ENCODE results near the gene PHKA1. TPM values are rescaled to one million over a fixed set of nuclear protein-coding genes. Genes with fewer than 3 reads are reported as not detected.
"Not testable (repeated sequence)": the region's sequence is repeated elsewhere in the genome, so short reads cannot be mapped to it uniquely, and the experiment has no call there.

Gene PHKA1
- total RNA-seq, 2 donors from 2014 or later: 7.3 to 10.3 TPM

DNA sequence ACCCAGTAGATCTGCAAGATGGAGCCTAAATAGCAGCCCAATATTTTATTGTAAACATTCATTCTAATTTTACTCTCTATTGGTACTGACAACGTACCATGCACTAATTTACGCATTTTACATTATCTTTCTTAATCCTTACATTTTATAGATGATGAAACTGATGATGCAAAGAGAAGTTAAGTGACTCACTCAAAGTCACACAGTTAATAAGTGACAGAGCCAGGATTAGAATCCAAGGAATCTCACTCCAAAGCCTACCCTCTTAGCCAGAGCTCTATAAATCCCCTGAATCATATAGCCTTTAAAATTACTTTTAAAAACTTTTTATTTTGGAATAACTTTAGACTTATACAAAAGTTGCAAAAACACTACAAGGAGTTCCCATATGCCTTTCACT lies 37.6 kb downstream of the PHKA1 start:
- DNase-seq: no peak
- no peak for ATAC-seq
- intact Hi-C loops (cut with DNase I): no loop called here

DNA sequence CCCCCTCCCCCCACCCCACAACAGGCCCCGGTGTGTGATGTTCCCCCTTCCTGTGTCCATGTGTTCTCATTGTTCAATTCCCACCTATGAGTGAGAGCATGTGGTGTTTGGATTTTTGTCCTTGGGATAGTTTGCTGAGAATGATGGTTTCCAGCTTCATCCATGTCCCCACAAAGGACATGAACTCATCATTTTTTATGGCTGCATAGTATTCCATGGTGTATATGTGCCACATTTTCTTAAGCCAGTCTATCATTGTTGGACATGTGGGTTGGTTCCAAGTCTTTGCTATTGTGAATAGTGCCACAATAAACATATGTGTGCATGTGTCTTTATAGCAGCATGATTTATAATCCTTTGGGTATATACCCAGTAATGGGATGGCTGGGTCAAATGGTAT lies 40.2 kb downstream of the PHKA1 start:
- ATAC-seq; intact Hi-C loops (cut with DNase I); DNase-seq: not testable (repeated sequence)

DNA sequence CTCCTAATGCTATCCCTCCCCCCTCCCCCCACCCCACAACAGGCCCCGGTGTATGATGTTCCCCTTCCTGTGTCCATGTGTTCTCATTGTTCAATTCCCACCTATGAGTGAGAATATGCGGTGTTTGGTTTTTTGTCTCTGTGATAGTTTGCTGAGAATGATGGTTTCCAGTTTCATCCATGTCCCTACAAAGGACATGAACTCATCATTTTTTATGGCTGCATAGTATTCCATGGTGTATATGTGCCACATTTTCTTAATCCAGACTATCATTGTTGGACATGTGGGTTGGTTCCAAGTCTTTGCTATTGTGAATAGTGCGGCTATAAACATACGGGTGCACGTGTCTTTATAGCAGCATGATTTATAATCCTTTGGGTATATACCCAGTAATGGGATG lies 44.6 kb downstream of the PHKA1 start:
- ATAC-seq; DNase-seq; intact Hi-C loops (cut with DNase I): not testable (repeated sequence)

DNA sequence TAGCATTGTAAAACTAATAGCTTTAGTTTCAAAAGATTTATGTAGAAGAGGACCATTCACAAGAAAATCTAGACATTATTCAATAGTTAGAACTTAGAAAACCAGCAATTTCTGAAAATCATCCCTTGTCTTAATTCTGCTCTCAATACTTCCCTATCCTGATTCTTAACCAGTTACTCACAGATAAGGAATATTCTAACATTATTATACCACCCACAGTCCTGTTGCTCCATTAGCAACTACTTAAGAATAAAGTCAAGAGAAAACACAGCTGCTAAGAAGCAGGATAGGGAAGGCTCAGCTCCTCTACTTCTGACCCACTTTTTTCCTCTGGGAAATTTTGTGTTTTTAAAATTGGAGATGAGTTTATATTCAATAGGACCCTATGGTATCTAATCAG lies 47.7 kb downstream of the PHKA1 start:
- ATAC-seq: peak in 1 of 2 donors; percentile 30
- intact Hi-C loops (cut with DNase I): no loop called here

DNA sequence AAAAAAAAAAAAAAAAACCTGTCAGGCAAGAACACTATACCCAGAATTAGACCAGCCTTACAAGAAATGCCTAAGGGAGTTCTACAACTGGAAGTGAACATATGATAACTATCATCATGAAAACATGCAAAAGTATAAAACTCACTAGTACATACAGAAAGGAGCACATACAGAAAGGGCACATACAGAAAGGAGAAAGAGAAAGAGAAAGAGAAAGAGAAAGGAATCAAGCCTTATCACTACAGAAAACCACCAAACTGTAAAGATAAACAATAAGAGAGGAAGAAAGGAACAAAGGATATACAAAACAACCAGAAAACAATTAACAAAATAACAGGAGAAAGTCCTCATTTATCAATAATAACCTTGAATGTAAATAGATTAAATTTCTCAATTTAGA lies 50.4 kb downstream of the PHKA1 start:
- DNase-seq: no peak
- no peak for ATAC-seq
- intact Hi-C loops (cut with DNase I): no loop called here

More for the DNA sequence above, 47.7 kb downstream of the PHKA1 start:
- DNase-seq: no peak

DNA sequence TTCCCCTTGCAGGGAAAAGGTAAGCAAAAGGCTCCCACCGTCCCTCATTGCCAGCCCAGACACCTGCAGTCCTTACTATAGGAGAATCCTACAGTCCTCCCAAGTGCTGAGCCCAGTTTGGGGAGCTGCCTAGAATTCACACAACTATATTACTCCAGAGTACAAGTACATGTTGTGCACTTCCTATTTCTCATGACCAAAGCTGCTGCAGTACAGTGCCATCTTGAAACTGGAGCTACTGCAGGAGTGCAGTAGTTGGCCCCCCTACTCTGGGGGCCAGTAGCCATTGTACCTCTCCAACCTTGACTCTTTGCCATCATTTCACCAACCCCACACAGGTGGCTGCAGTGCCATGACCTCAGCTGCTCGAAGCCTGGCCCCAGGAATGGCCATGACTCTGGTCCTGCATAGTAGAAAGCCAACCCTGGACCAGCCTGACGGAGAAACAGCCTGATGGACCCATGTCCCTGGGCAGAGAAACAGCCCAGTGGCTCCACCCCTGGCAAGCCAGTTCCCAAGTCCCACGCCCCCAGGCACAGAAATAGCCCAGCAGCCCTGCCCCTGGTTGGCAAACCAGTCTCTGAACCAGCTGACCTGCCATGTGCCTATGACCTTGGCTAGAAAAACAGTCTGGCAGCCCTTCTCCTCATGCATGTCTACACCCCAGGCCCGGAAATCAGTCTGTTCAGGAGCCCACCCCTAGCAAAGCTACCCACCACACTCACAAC lies 51.9 kb downstream of the PHKA1 start:
- no peak for ATAC-seq
- no peak for DNase-seq
- intact Hi-C loops (cut with DNase I): no loop called here

DNA sequence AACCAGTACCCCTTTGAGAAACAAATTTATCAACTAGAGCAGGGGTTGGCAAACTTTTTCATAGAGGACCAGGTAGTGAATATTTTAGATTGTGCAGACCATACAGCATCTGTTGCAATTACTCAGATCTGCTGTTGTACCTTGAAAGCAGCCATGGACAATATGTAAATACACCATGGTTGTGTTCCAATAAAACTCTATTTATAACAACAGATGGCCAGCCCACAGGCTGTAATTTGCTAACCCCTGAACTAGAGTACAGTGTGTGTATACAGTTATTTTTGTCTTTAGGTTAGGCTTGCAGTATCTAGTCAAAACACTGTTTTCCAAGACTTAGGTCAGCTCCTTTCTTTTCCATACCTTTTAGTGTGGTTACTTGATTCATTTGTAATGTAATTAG lies 54.4 kb downstream of the PHKA1 start:
- no peak for DNase-seq
- no peak for ATAC-seq
- intact Hi-C loops (cut with DNase I): no loop called here

DNA sequence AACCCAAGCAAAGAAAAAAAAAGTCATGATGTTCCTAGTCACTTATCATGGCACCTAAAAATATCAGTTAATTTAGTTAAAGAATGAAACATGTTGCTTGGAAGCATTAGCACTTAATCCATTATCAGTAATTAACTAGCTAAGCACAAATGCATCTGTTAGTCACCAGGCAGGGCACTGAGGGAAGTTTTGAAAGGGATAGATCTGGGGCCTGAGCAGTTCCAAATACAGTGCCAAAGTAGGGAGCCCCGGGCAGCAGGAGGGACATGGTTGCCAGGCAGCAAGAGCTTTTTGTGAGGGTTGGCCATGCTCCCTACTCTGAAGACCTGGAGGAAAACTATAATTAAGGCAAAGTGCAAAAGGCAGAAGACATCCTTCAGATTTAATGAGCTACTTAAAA lies 62.0 kb downstream of the PHKA1 start:
- DNase-seq: no peak
- intact Hi-C loops (cut with DNase I): no loop called here
- no peak for ATAC-seq

DNA sequence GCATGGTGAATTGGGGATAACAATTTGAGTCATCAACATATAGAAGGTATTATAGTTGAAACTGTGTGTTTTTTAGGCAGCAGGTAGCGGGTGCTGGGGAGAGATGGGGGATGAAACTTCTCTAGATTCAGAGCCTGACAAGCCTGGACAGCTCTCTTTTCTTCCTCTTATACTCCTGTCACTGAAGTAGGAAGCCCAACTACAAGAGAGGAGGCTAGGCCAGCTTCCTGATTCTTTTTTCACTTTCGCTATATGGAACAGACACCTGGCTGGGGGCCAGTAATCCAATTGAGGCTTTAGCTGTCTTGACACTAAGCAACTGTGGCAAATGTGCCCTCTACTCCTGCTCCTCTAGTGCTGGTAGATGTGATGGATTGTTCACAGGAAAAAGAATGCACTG lies 69.2 kb downstream of the PHKA1 start:
- no peak for DNase-seq
- no peak for ATAC-seq
- intact Hi-C loops (cut with DNase I): no loop called here

DNA sequence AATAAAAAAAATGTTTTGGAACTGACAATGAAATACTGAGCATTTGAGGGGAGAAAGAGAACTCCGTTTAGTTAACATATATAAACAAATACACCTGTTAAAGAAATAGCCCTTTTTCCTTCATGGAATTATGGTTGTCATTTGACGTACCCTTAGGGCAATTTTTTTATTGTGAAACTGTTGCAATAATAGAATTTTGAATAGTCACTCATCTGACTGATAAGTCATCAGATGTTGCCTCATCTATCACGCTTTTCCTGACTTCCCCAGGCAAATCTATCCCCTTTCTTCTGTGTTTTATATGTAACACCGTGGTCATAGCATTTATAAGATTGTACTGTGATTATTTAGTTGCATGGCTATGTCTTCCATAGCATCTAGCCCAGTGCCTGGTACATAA lies 72.5 kb downstream of the PHKA1 start:
- no peak for DNase-seq
- intact Hi-C loops (cut with DNase I): no loop called here
- ATAC-seq: no peak

DNA sequence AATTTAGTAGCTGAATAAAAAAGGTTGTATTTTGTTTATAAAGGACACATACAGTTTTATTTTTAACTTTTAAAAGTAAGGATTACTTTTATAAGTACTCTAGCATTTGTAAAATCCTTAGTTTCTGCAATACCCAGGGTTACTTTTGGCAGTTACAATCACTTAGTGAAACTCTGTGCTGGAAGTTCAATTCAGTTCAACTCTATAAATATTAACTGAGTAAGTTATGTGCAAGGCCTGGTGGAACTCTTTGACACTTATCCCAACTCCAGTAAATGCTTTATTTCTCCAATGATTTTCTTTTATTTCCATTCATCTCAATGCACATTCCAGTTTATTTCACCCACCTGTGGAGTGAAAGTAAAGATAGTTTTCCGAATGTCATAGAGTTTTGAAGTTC lies 78.2 kb downstream of the PHKA1 start:
- ATAC-seq: no peak
- intact Hi-C loops (cut with DNase I): no loop called here
- no peak for DNase-seq

DNA sequence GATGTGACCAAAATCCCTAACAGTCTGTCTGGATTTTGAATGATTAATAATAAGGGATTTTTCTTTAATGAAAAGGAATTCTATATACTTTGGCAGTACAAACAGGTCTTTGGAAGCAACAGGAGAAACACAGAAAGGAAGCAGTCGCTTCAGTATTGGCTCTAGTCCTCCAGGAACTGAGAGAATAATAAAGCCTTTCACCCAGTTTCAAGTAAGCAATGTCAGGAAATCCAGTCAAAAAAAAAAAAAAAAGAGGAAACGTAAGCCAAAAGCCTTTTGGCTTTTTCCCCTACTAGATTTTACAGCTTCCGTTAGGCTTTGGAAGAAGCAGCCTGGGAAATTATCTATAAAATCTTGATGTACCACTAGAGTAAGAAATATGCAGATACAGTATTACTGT lies 79.8 kb downstream of the PHKA1 start:
- intact Hi-C loops (cut with DNase I): no loop called here
- DNase-seq (no peak), ATAC-seq (peak; percentile 51 to 55)

DNA sequence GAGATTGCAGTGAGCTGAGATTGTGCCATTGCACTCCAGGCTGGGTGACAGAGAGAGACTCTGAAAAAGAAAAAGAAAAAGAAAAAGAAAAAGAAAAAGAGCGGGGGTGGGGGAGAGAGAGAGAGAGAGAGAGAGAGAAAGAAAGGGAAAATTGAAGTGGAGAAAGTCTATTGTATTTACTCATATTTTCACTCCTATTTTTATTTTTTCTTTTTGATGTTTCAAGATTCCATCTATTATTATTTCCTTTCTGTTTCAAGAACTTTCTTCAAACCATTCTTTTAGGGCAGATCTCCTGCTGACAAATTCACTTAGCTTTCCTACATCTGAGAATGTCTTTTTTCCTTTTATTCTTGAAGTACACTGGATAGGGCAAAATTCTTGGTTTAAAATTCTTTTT lies 83.9 kb downstream of the PHKA1 start:
- DNase-seq (no peak), ATAC-seq (no peak)
- intact Hi-C loops (cut with DNase I): no loop called here

DNA sequence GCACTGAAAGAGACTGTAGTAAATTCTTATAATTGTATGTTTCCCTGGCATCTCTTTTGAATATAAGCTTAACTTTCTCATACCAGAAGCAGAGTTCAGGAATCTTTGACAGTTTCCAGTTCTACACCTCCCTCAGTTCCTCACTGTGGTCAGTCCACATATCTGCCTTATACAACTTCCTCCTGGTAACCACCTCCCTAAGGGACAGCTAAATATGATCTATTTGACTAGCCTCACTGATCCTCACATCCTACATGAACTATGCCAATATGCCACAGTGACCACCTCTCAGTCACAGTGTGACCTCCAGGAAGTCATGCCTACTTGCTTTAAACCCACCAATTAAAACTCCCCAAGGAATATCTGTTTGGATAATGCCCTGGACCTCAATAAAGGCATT lies 89.9 kb downstream of the PHKA1 start:
- ATAC-seq (no peak), DNase-seq (no peak)
- intact Hi-C loops (cut with DNase I): no loop called here

DNA sequence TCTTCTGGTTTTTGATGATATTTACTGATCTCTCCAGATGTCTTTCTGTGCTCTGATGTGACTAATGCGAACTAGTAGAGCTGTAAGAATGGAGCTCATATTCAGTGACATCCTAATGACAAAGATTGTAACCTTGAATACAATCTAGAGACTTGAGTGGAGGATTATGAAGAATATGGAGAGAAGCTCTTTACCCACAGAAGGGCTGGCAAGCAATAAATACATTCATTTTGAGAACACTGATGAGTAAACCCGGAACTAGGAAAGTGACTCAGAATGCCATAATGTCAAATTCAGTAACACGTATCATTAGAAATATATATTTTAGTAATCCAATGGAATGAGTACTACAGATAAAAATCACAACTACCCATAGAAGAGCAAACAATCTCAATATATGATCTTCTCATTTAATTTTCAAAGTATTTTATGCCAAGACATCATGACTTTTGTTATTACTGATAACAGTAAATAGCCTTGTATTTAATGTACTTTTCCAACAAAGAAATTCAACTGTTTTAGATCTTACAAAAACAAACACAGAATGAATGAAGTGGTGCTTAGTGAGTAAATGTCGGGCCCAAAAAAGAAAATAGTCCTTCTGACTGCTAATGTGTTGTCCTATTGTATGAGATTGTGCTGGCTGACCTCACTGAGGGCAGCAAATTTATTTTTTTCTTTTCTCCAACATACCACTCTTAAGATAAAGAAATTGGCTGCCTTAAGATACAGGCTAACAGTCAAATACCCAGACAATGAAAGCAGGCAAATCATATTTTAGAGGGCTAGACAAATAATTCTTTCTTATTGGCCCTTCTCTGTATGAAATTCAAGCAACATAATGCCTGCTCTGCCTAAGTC lies 92.3 kb downstream of the PHKA1 start:
- DNase-seq (no peak), ATAC-seq (no peak)
- intact Hi-C loops (cut with DNase I): no loop called here

DNA sequence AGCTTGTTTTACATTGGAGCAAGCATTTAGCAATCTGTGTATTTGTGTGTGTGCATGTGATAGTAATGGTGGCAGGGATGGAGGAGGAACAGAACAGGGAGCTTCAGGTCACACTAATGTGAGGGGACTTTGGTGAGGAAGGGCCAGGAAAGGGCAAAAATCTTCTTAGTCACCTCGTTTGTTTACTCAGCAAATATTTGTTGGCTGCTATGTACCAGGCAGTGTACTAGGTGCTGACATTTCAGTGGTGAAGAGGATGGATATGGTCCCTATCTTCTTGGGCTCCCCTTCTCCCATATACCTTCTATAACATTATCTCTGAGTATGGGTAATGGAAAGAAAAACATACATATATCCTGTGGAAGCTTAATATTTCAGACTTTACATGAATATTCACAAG lies 92.9 kb downstream of the PHKA1 start:
- no peak for DNase-seq
- intact Hi-C loops (cut with DNase I): no loop called here
- no peak for ATAC-seq

DNA sequence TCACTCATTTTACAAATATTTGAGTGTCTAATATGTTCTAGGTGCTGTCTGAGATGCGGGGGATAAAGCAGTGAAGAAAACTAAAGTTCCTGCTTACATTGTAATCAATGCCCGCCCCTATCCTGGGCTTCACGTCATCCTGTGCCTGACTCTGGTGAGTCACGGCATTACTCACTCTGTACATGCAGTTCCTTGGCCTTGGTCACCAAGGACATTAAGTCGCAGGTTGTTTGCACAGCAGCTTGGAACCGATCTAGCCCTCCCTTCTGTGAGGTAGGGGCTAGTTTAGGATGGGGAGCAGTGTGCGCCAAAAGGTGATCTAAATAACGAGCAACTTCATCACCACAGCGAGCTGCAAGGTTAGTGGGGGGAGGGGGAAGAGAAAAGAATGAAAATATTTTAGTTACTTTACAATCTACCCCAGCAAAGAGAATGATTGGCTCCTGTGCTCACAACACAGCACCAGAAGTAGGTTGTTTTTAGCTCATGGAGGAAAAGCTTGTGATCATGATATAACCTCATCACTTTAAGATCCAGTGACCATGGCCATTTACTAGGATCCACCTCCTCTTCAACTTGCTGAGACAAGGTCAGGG lies 93.5 kb downstream of the PHKA1 start:
- ATAC-seq (peak; percentile 34 to 92), DNase-seq (peak; percentile 43)
- intact Hi-C loops (cut with DNase I): no loop called here

DNA sequence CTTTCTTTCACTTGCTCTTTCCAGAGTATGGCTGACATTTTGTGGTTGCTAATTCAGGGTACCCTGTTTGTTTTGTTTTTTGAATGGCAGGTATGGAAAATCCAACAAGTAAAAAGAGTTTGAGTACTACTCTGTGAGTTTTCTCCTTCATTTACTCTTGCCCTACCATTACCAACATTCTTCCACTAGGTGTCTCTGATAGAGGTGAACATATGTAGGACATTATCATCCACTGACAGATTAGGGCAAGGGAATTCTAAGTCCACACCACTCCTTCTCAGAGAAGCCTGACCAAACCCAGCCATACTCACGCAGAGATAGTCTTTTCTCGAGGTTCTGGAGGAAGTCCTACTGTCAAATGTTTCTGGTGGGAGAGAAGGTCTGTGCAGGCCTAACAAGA lies 104.8 kb downstream of the PHKA1 start:
- ATAC-seq (no peak), DNase-seq (no peak)

DNA sequence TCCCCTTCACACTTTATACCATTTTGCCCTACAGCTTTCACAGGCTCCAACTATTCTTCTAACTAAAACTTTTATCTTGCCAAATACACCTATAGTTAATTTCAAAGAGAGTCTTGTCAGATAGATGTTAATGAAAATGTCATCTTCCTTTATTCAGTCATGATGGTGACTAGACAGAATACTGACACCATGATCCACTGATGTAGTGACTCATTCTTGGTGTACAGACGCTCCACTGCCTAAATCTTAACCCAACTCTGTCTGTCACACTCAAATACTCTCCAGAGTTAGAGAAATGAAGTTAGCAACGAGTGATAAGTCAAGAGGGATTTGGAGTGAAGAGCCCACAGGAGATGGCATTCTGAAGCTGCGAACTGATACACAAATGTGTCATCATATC lies 109.4 kb downstream of the PHKA1 start:
- ATAC-seq: peak in 1 of 2 donors; percentile 38
- intact Hi-C loops (cut with DNase I): no loop called here
- no peak for DNase-seq

More for the DNA sequence above, 104.8 kb downstream of the PHKA1 start:
- intact Hi-C loops (cut with DNase I): no loop called here

DNA sequence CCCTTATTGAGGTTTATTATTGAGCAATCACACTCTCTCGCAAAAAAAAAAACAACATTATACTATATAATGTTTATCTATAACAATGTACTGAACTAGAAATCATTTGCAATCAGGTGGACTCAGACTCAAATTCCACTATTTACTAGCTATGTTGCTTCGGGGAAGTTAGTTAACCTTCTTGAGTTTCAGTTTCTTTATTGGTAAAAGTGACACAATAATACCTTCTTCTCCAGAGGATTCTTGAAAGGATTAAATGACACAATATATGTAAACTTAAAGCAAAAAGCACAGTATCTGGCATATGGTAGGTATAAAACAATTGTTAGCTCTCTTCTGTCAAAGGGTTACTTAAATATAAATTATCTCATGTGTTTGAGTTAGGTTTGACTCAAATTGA lies 110.0 kb downstream of the PHKA1 start:
- DNase-seq: no peak
- intact Hi-C loops (cut with DNase I): no loop called here
- ATAC-seq: no peak
